Hepatocyte (in vitro differentiated cells): Measurements from ENCODE around the gene GNE.

Experiments used
- EZH2 ChIP-seq: fragments of 200-600 bp; sonication (generic); IDR thresholded peaks from 2 replicates; pipeline ENCODE4 v1.6.1; 2016; ENCODE audit warnings: antibody characterized with exemption, mild to moderate bottlenecking, borderline replicate concordance
- EZH2phosphoT487 ChIP-seq: fragments of 200-600 bp; sonication (generic); IDR thresholded peaks from one replicate; pipeline ENCODE4 v1.6.1; 2018; ENCODE audit warnings: antibody characterized with exemption, mild to moderate bottlenecking, low read depth, moderate library complexity; ENCODE audit not compliant: unreplicated experiment, severe bottlenecking
- TF ChIP-seq, protein P1 (sequence below): fragments of 200-600 bp; sonication (generic); IDR thresholded peaks from 2 replicates; pipeline ENCODE4 v1.5.1; 2016; ENCODE audit warnings: antibody characterized with exemption, mild to moderate bottlenecking; ENCODE audit not compliant: poor library complexity

GRCh38 chr9:36298566-36298965 is 40.3 kb upstream of the GNE start:
- TF ChIP-seq, protein P1, sequence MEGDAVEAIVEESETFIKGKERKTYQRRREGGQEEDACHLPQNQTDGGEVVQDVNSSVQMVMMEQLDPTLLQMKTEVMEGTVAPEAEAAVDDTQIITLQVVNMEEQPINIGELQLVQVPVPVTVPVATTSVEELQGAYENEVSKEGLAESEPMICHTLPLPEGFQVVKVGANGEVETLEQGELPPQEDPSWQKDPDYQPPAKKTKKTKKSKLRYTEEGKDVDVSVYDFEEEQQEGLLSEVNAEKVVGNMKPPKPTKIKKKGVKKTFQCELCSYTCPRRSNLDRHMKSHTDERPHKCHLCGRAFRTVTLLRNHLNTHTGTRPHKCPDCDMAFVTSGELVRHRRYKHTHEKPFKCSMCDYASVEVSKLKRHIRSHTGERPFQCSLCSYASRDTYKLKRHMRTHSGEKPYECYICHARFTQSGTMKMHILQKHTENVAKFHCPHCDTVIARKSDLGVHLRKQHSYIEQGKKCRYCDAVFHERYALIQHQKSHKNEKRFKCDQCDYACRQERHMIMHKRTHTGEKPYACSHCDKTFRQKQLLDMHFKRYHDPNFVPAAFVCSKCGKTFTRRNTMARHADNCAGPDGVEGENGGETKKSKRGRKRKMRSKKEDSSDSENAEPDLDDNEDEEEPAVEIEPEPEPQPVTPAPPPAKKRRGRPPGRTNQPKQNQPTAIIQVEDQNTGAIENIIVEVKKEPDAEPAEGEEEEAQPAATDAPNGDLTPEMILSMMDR: no peak
- no peak for TF ChIP-seq EZH2
- no peak for TF ChIP-seq EZH2phosphoT487
